Occipital lobe (tissue), 2 donors: ENCODE measurements around the gene ABI3BP. TPM values are rescaled to one million over a fixed set of nuclear protein-coding genes. Genes with fewer than 3 reads are reported as not detected.

Experiments
- small RNA-seq: library from RNA; depleted of rRNA; stranded (forward); fragments of <200 nt; gene quantifications from one replicate; pipeline ENCODE3, GENCODE V24; 2014
- total RNA-seq: library from RNA; depleted of rRNA; stranded (reverse); fragments of >200 nt; gene quantifications from one replicate; pipeline ENCODE4 v1.2.3, GENCODE V29; 2014

The ABI3BP gene
- total RNA-seq, 1 donor from 2014 or later, result 7.8 TPM

Small RNA genes within 50 kb of the gene (small RNA-seq; reads per million reads assigned to genes)
- gene RNU6-865P, result not detected
